HUES6 (cell line): ENCODE data around the gene CEP152.

Experiments used
- H3K27ac ChIP-seq: 2 replicates; pipeline ENCODE4 v1.7.0; 2013; ENCODE audit warnings: low read depth, mild to moderate bottlenecking, low read length, inconsistent platforms
- H3K27me3 ChIP-seq: 2 replicates; pipeline ENCODE4 v1.6.1; 2013; ENCODE audit warnings: low read length; ENCODE audit not compliant: control insufficient read depth, insufficient read depth
- H3K36me3 ChIP-seq: 2 replicates; pipeline ENCODE4 v1.6.1; 2013; ENCODE audit warnings: low read length; ENCODE audit not compliant: control insufficient read depth, insufficient read depth
- H3K4me1 ChIP-seq: 2 replicates; pipeline ENCODE4 v1.6.1; 2013; ENCODE audit warnings: low read length; ENCODE audit not compliant: control insufficient read depth, insufficient read depth
- H3K4me3 ChIP-seq: 2 replicates; pipeline ENCODE4 v1.5.1; 2013; ENCODE audit warnings: low read depth, low read length
- H3K9ac ChIP-seq: one replicate; pipeline ENCODE4 v1.6.1; 2013; ENCODE audit warnings: mild to moderate bottlenecking, low read length
- H3K9me3 ChIP-seq: 2 replicates; pipeline ENCODE4 v1.6.1; 2013; ENCODE audit warnings: low read depth, low read length; ENCODE audit not compliant: control insufficient read depth, insufficient read depth

The CEP152 gene

DNA sequence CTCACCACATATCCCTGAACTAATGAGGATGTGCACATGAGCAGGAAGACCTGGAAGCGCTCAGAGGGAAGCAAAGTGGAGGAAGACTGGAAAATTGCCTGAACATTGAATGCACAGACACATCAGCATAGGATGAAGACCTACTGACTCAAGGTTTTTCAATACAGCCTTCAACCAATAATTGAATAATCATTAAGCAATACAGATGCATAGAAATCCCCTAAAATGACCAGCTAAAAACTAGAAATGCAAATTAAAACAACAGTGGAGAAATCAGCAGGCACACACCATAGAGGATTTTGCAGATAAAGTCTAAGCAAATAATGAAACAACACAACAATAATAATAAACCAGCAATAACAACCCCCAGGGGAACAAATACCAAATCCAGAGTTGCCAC, 80.4 kb downstream of the CEP152 start:
- H3K4me1 ChIP-seq = no peaks in the 10 kb centered on the region
- H3K9ac ChIP-seq = no peak overlapping the region
- H3K4me3 ChIP-seq = no peak overlapping the region

DNA sequence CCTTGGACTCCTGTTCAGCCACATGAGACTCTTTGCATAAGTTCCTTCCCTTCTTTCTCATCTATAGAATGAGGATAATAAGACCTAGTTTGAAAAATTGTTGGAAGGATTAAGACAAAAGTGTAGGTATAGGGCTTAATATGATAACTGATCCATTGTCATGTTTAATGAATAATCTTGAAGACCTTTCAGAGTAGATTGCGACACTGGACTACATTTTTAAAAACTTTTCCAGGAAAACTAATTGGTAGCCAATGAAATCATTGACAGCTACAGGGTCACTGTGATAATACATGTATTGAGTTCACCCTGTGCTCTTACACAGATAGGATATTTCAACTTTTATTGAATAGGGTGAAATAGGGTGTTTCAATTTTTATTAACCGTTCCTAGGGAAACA, 86.9 kb downstream of the CEP152 start:
- Histone ChIP-seq H3K36me3 (0 out of 2 replicates have a peak, but pooled peaks cover 3% of the 10 kb centered on the region), H3K4me1 (no peaks in the 10 kb centered on the region), H3K27me3 (no peaks in the 10 kb centered on the region), H3K27ac (no peak overlapping the region), H3K9ac (no peak overlapping the region), H3K9me3 (no peaks in the 10 kb centered on the region), H3K4me3 (no peak overlapping the region)

More for the DNA sequence above, 80.4 kb downstream of the CEP152 start:
- Histone ChIP-seq H3K27me3 (no peaks in the 10 kb centered on the region), H3K36me3 (0 out of 2 replicates have a peak, but pooled peaks cover 9% of the 10 kb centered on the region), H3K27ac (no peak overlapping the region), H3K9me3 (peaks cover 5% of the 10 kb centered on the region; the same call in 1 of the 2 replicates)

DNA sequence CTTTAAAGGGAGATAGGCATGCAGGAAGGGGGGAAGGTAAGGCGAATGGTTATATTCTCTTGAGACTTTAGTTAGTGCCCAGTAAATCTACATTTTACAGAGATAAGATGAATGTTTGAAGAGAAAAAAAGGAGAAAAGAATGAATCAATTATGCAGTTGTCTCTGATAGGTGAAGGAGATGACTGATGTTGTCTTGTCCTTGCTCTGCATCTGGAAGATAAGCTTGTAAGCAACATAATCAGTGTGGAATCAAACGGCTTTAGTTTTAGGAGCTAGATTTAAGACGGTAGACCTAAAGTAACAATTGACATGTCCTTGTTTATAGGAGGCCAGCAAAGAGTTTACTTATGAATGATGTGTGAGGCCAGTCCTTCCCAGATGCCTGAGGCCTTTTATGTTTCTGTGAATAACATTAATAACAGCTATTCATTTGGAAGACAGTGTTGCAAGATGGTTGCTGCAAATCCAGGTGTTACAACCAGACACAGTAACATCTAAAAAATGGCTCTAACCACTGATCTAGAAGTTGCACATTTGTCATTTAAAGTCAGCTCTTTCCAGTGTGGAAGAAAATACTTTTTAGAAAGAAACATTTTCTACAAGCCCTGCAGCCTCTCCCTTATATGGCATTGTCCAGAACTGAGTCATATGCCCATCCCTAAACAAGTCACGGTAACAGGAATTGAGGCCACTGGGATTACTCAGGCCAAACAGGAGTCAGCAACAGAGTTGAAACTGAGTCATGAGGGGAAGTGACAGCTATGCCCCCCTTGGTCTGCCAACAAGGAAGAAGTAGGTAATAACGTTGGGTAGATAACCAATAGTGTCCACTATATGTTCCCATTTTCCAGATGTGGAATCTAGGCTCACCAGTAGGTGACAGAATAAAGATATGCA, 87.9 kb downstream of the CEP152 start:
- H3K9me3 ChIP-seq = no peaks in the 10 kb centered on the region

DNA sequence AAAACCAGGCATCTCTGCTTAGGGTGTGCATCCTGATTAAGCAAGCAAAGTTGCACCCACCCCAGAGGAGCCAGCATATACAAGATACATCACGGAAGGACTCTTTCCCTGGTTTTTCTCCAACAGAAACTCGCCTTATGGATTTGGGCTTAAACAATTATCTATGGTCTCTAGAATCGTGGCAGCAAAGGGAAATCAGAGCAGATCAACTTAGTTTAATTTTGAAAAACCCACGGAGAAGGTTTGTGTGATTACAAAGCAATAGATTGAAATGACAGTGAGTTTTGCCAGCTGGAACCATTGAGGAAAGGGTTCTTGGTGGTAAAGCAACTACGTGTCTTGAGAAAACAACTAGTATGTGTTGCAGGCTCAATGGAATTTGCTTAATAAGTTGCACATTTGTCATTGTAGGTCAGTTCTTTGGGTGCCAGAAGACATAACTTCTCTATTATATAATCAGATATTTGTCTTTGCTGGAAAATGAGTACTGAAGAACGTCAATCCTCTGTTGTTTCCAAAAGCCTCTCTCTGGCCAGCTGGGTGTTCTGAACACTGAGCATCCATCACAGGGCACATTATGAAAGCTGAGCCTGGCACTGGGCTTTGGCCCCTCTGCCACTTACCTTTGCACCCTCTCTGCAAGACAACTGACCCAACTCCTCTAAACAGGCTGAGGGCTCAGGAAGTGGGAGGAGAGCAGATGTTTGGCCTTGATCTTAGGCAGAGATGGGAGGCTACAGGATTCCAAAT, 89.6 kb downstream of the CEP152 start:
- H3K4me1 ChIP-seq = no peaks in the 10 kb centered on the region
- no peak overlapping the region for H3K4me3 ChIP-seq
- no peak overlapping the region for H3K27ac ChIP-seq
- H3K27me3 ChIP-seq = no peaks in the 10 kb centered on the region
- no peak overlapping the region for H3K9ac ChIP-seq
- H3K36me3 ChIP-seq = no peaks in the 10 kb centered on the region
- no peaks in the 10 kb centered on the region; the same call in 1 of the 2 replicates for H3K9me3 ChIP-seq

More for the DNA sequence above, 87.9 kb downstream of the CEP152 start:
- Histone ChIP-seq H3K36me3 (no peaks in the 10 kb centered on the region), H3K9ac (no peak overlapping the region), H3K27me3 (no peaks in the 10 kb centered on the region), H3K4me3 (no peak overlapping the region), H3K27ac (no peak overlapping the region), H3K4me1 (no peaks in the 10 kb centered on the region)

DNA sequence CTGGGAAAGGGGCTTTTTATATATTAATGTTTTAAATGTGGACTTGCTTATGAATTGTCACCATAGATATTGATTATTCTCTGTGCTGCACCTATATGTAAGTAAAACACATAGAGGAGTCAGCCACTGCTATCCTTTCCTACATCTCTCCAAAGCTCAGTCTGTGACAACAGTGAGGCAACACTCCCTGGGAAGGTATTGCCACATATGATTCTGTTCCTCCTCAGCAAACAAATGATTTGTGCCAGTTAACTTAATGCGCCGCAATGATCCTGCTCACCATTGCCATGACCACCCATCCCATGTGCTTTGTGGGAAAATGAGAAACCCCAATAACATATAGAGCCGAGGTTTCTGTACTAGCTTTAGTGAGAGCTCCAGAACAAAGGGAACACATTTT, 90.2 kb downstream of the CEP152 start:
- Histone ChIP-seq H3K4me1 (no peaks in the 10 kb centered on the region), H3K9me3 (peaks cover 2% of the 10 kb centered on the region; the same call in 1 of the 2 replicates), H3K4me3 (no peak overlapping the region), H3K27ac (no peak overlapping the region), H3K36me3 (no peaks in the 10 kb centered on the region), H3K9ac (no peak overlapping the region), H3K27me3 (no peaks in the 10 kb centered on the region)

DNA sequence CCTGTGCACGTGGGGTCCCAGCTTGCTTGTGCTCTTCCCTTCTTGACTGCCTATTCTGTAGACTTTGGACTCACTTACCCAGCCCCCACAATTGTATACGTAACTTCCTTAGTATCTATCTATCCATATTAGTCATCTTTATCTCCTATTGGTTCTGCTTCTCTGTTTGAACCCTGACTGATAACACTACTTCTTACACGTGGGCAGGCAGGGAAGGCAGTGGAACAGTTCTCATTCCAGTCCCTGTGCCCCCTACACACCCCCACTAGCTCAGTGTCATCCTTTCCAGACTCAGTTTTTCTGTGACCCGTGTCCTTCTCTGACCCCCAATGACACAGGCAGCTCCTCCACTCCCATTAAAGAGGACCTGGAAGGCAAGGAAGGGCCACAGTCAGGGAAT, 91.2 kb downstream of the CEP152 start:
- Histone ChIP-seq H3K36me3 (no peaks in the 10 kb centered on the region), H3K4me1 (no peaks in the 10 kb centered on the region), H3K9me3 (peaks cover 3% of the 10 kb centered on the region; the same call in 1 of the 2 replicates), H3K4me3 (no peak overlapping the region), H3K27ac (no peak overlapping the region), H3K27me3 (no peaks in the 10 kb centered on the region), H3K9ac (no peak overlapping the region)

DNA sequence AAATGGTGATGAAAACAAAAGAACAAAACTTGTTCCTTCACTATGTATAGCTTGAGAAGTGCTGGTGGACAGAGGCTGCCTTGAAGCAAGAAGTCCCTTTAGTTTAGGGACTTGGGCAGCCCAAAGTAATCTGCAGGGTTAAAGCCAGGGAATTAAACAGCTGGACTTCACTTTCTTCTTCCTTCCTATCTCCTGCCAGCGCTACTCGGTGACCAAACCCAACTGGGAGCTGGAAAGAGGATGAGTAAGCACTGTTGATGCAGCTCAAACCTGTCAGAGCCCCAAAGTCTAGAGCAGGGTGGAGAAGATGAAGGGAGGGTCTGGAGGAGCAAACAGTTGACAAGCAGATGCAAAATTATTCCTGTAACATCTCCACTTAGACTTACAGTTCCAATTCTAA, 92.2 kb downstream of the CEP152 start:
- Histone ChIP-seq H3K4me3 (no peak overlapping the region), H3K9me3 (peaks cover 3% of the 10 kb centered on the region; the same call in 1 of the 2 replicates), H3K27me3 (no peaks in the 10 kb centered on the region), H3K36me3 (no peaks in the 10 kb centered on the region), H3K4me1 (no peaks in the 10 kb centered on the region), H3K9ac (no peak overlapping the region), H3K27ac (no peak overlapping the region)

DNA sequence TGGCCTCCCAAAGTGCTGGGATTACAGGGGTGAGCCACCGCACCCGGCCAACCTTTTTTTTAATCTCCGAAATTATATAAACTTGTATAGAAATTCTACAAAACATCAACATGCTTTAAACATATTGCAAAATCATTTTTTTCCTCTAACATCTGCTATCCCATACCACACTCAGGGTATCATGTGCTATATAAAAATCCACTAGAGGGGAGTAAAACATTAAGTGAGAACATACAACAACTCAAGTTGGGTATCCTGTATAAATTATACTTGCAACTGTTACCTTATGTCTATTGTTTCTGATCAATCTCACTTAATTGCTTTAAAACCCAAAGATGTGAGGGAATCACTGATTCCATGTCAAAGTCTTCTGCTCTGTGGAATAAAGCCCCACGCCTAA, 93.4 kb downstream of the CEP152 start:
- H3K36me3 ChIP-seq = no peaks in the 10 kb centered on the region
- peaks cover 3% of the 10 kb centered on the region; the same call in 1 of the 2 replicates for H3K9me3 ChIP-seq
- no peak overlapping the region for H3K9ac ChIP-seq
- H3K4me1 ChIP-seq = no peaks in the 10 kb centered on the region
- no peaks in the 10 kb centered on the region for H3K27me3 ChIP-seq
- H3K4me3 ChIP-seq = no peak overlapping the region
- H3K27ac ChIP-seq = no peak overlapping the region

DNA sequence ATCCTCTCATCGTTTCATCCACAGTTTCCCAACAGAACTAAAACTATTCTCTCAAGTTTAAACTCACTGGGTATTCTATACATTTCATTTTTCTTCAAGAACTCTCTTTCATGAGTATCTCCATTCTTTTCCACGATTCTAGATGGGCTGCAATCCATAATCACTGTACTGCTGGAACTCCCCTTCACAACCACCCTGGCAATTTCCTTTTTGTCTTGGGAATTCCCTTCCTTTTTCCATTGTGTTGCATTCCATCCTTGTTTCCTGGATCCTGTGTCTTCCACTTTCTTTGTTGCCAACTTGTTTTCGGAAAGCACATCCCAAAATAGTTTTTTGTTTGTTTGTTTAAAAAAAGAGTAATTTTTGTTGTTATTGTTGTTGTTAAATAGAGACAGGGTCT, 98.3 kb downstream of the CEP152 start:
- H3K36me3 ChIP-seq = no peaks in the 10 kb centered on the region
- H3K9ac ChIP-seq = no peak overlapping the region
- no peaks in the 10 kb centered on the region for H3K27me3 ChIP-seq
- H3K27ac ChIP-seq = no peak overlapping the region
- no peak overlapping the region for H3K4me3 ChIP-seq
- peaks cover 3% of the 10 kb centered on the region; the same call in 1 of the 2 replicates for H3K9me3 ChIP-seq
- H3K4me1 ChIP-seq = 0 out of 2 replicates have a peak, but pooled peaks cover 7% of the 10 kb centered on the region

DNA sequence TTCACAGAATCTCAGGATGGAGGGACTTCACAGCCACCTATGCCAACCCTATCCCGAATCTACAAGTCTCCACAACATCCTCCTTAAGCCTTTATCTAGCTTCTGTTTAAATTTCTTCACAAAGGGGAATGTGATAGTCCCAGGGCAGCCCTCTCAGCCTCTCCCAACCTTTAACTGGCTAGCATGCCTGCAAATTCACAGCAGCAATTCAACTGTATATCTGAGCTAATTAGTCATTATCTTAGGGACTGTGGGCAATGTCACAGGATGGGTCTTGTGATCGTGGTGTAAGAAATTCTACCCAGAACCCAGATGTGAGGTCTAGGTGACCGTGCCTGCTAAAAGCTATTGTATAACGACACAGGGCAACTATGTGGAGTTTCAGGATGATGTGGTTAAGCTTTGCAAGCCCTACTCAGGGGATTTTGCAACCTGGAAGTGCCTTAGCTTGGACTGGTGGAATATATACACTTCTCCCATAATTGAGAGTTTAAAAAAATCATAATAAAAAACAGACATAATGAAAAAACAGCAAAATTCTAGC, 99.8 kb downstream of the CEP152 start:
- Histone ChIP-seq H3K27ac (no peak overlapping the region), H3K4me1 (0 out of 2 replicates have a peak, but pooled peaks cover 7% of the 10 kb centered on the region), H3K36me3 (no peaks in the 10 kb centered on the region), H3K4me3 (no peak overlapping the region), H3K9ac (no peak overlapping the region), H3K27me3 (no peaks in the 10 kb centered on the region), H3K9me3 (peaks cover 3% of the 10 kb centered on the region; the same call in 1 of the 2 replicates)
